ENCODE data around the gene INO80D. TPM values are rescaled to one million over a fixed set of nuclear protein-coding genes. Genes with fewer than 3 reads are reported as not detected.

INO80D gene
- total RNA-seq, 2 donors from 2014 or later: 10.6 to 11.9 TPM

GRCh38 chr2:206001912-206002311 lies 84.1 kb downstream of the INO80D start:
- WGBS, 2 donors: 71 to 82% methylated on average over 5 of the region's 5 CpGs
- intact Hi-C loops (cut with DNase I): no loop called here
- no peaks in the 10 kb centered on the region for H3K4me1 ChIP-seq
- no peaks in the 10 kb centered on the region for H3K9me3 ChIP-seq
- DNase-seq (no peak), ATAC-seq (no peak)
- H3K4me3 ChIP-seq: no peak overlapping the region
- no peak for TF ChIP-seq POLR2A (IDR thresholded peaks at IDR 0.05)
- TF ChIP-seq, protein P1, sequence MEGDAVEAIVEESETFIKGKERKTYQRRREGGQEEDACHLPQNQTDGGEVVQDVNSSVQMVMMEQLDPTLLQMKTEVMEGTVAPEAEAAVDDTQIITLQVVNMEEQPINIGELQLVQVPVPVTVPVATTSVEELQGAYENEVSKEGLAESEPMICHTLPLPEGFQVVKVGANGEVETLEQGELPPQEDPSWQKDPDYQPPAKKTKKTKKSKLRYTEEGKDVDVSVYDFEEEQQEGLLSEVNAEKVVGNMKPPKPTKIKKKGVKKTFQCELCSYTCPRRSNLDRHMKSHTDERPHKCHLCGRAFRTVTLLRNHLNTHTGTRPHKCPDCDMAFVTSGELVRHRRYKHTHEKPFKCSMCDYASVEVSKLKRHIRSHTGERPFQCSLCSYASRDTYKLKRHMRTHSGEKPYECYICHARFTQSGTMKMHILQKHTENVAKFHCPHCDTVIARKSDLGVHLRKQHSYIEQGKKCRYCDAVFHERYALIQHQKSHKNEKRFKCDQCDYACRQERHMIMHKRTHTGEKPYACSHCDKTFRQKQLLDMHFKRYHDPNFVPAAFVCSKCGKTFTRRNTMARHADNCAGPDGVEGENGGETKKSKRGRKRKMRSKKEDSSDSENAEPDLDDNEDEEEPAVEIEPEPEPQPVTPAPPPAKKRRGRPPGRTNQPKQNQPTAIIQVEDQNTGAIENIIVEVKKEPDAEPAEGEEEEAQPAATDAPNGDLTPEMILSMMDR (IDR thresholded peaks at IDR 0.05): no peak
- H3K27ac ChIP-seq: no peak overlapping the region
- H3K27me3 ChIP-seq: no peaks in the 10 kb centered on the region
- H3K36me3 ChIP-seq (replicated peaks in 1 of 2; ENCODE audit: insufficient read depth in 1 of 2, low read depth in 2 of 2): peaks cover 6 to 15% of the 10 kb centered on the region in 2 donors

DNA sequence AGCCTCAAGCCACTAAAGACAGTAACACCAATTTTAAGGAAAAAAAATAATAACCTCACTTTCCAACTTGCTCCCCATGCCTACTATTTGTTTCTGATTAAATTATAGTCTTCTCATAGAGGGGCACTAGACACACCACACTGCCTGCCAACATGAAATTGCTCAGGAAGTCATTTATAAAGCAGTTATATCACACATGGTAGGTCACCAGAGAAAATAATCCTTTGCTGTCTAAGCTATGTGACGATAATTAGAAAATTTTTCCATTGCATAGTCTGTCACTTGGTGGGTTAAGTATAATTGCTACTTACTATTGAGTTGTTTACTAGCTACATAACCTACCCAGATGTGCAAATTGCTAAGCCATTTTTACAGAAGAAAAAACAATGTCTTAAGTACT lies 85.2 kb downstream of the INO80D start:
- Histone ChIP-seq H3K36me3 (replicated peaks in 1 of 2; ENCODE audit: insufficient read depth in 1 of 2, low read depth in 2 of 2) (peaks cover 6 to 16% of the 10 kb centered on the region in 2 donors), H3K9me3 (no peaks in the 10 kb centered on the region), H3K27me3 (no peaks in the 10 kb centered on the region), H3K4me1 (no peaks in the 10 kb centered on the region), H3K27ac (no peak overlapping the region), H3K4me3 (no peak overlapping the region)
- WGBS, 2 donors: 85 to 88% methylated on average over 1 of the region's 1 CpG
- ATAC-seq (no peak), DNase-seq (no peak)
- intact Hi-C loops (cut with DNase I): no loop called here
- no peak for TF ChIP-seq POLR2A (IDR thresholded peaks at IDR 0.05)
- TF ChIP-seq, protein P1 (IDR thresholded peaks at IDR 0.05): no peak

DNA sequence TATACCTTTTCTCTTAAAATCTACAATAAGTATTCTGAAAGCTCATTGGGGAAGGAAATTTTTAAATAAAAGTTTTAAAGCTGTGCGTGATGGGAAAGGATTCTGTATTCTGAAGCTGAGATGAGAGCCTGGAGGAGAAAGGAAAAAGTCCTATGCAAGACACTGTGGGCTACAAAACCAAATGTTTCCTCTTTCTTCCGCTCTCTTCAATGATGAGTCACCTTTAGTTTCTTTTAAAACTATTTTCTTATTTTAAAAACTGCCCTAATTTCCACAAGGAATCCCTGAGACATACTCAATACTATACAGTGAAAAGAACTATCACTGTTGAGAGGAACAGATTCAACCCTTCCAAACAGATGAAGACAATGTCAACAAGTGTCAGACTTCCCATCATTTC lies 87.4 kb downstream of the INO80D start:
- no peak overlapping the region for H3K4me3 ChIP-seq
- DNase-seq: no peak
- no peaks in the 10 kb centered on the region for H3K4me1 ChIP-seq
- WGBS, 2 donors: 85 to 97% methylated on average over 2 of the region's 2 CpGs
- H3K27me3 ChIP-seq: no peaks in the 10 kb centered on the region
- TF ChIP-seq, protein P1 (IDR thresholded peaks at IDR 0.05): no peak
- TF ChIP-seq POLR2A (IDR thresholded peaks at IDR 0.05): no peak
- no peak overlapping the region for H3K27ac ChIP-seq
- intact Hi-C loops (cut with DNase I): no loop called here
- peaks cover 0 to 6% of the 10 kb centered on the region in 2 donors for H3K36me3 ChIP-seq (replicated peaks in 1 of 2; ENCODE audit: insufficient read depth in 1 of 2, low read depth in 2 of 2)
- ATAC-seq: no peak
- no peaks in the 10 kb centered on the region for H3K9me3 ChIP-seq

GRCh38 chr2:205996161-205996560 lies 89.8 kb downstream of the INO80D start:
- no peak for ATAC-seq
- Histone ChIP-seq H3K27ac (no peak overlapping the region), H3K4me1 (no peaks in the 10 kb centered on the region), H3K4me3 (no peak overlapping the region), H3K36me3 (replicated peaks in 1 of 2; ENCODE audit: insufficient read depth in 1 of 2, low read depth in 2 of 2) (peaks cover 0 to 6% of the 10 kb centered on the region in 2 donors), H3K27me3 (no peaks in the 10 kb centered on the region), H3K9me3 (no peaks in the 10 kb centered on the region)
- TF ChIP-seq, protein P1 (IDR thresholded peaks at IDR 0.05): no peak
- TF ChIP-seq POLR2A (IDR thresholded peaks at IDR 0.05): no peak
- intact Hi-C loops (cut with DNase I): no loop called here
- DNase-seq: no peak

GRCh38 chr2:205995260-205995659 lies 90.7 kb downstream of the INO80D start:
- DNase-seq (no peak), ATAC-seq (no peak)
- Histone ChIP-seq H3K9me3 (no peaks in the 10 kb centered on the region), H3K4me1 (no peaks in the 10 kb centered on the region), H3K36me3 (replicated peaks in 1 of 2; ENCODE audit: insufficient read depth in 1 of 2, low read depth in 2 of 2) (peaks cover 0 to 4% of the 10 kb centered on the region in 2 donors), H3K27me3 (no peaks in the 10 kb centered on the region), H3K27ac (no peak overlapping the region), H3K4me3 (no peak overlapping the region)
- intact Hi-C loops (cut with DNase I): no loop called here
- TF ChIP-seq, protein P1 (IDR thresholded peaks at IDR 0.05): no peak
- TF ChIP-seq POLR2A (IDR thresholded peaks at IDR 0.05): no peak
- WGBS, 2 donors: 93 to 96% methylated on average over 1 of the region's 1 CpG
